Dermis microvascular lymphatic vessel endothelial cell (primary cell): ENCODE measurements around the gene FBXO2. TPM values are rescaled to one million over a fixed set of nuclear protein-coding genes. Genes with fewer than 3 reads are reported as not detected.

Source experiments
- total RNA-seq: library from RNA; depleted of rRNA; stranded (reverse); fragments of >200 nt; gene quantifications from 2 replicates; pipeline ENCODE4 v1.2.1, GENCODE V29; 2014

FBXO2 gene
- total RNA-seq, 1 donor from 2014 or later: 1.4 TPM

Other genes starting within 250 kb of the FBXO2 start
- under 0.01 and 0.25 TPM in 2 replicates for gene DISP3, start 175.3 kb downstream of the FBXO2 start, total RNA-seq
- 6.4 and 9.6 TPM in 2 replicates for gene FBXO44, start 448 bp upstream of the FBXO2 start, total RNA-seq
- gene FBXO6, start 9.8 kb upstream of the FBXO2 start, total RNA-seq: 1.8 and 4.0 TPM in 2 replicates
- gene MAD2L2, start 26.7 kb upstream of the FBXO2 start, total RNA-seq: 37.7 and 39.1 TPM in 2 replicates
- gene DRAXIN, start 37.3 kb upstream of the FBXO2 start, total RNA-seq: 0.13 and 0.64 TPM in 2 replicates
- 34.0 and 46.8 TPM in 2 replicates for gene AGTRAP, start 81.7 kb upstream of the FBXO2 start, total RNA-seq
- gene C1orf167, start 107.8 kb upstream of the FBXO2 start, total RNA-seq: 0.25 and 0.26 TPM in 2 replicates
- 30.2 and 53.2 TPM in 2 replicates for gene MTHFR, start 151.5 kb upstream of the FBXO2 start, total RNA-seq
- gene CLCN6, start 151.8 kb upstream of the FBXO2 start, total RNA-seq: 5.9 and 7.0 TPM in 2 replicates
- not detected in 2 replicates for gene NPPA, start 193.4 kb upstream of the FBXO2 start, total RNA-seq
- not detected in 2 replicates for gene NPPB, start 204.5 kb upstream of the FBXO2 start, total RNA-seq